OCI-LY1 (cell line): ENCODE results near the gene AFF1.

Source experiments
- EZH2 ChIP-seq: fragments of 200-600 bp; sonication (generic), shearing (Covaris generic); IDR thresholded peaks from 2 replicates; pipeline ENCODE4 v1.8.0; 2017; ENCODE audit warnings: borderline replicate concordance, mixed run types, mild to moderate bottlenecking, antibody characterized with exemption, low read length, moderate library complexity, mixed read lengths
- TF ChIP-seq, protein P1 (sequence below): fragments of 200-600 bp; sonication (generic), shearing (Covaris generic); IDR thresholded peaks from 2 replicates; pipeline ENCODE4 v1.5.1; 2017; ENCODE audit warnings: mild to moderate bottlenecking, antibody characterized with exemption, low read length, moderate library complexity, mixed read lengths

DNA sequence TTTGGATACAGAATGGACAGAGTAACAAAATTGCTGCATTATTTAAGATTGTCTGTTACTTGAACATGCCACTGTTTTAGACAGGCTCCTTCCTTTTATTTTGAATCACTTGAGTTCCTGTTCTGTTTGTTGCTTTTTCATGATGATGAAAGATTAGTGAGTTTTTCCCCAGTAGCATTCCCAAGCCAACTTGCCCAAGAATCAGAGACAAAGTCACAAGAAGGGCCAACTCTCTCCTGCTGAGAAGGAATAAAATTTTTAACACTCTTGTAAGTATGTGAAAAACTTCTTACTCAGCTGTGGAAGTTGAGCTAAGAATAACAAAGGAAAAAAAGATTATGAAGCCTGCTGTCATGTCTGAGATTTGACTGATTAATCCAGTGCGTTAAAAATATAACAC is 181.4 kb downstream of the AFF1 start:
- TF ChIP-seq, protein P1, sequence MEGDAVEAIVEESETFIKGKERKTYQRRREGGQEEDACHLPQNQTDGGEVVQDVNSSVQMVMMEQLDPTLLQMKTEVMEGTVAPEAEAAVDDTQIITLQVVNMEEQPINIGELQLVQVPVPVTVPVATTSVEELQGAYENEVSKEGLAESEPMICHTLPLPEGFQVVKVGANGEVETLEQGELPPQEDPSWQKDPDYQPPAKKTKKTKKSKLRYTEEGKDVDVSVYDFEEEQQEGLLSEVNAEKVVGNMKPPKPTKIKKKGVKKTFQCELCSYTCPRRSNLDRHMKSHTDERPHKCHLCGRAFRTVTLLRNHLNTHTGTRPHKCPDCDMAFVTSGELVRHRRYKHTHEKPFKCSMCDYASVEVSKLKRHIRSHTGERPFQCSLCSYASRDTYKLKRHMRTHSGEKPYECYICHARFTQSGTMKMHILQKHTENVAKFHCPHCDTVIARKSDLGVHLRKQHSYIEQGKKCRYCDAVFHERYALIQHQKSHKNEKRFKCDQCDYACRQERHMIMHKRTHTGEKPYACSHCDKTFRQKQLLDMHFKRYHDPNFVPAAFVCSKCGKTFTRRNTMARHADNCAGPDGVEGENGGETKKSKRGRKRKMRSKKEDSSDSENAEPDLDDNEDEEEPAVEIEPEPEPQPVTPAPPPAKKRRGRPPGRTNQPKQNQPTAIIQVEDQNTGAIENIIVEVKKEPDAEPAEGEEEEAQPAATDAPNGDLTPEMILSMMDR, result no peak
- TF ChIP-seq EZH2, result no peak
